HepG2 (cell line): Measurements from ENCODE around the gene MFAP3L. TPM values are rescaled to one million over a fixed set of nuclear protein-coding genes. Genes with fewer than 3 reads are reported as not detected.

Experiments
- BCLAF1 ChIP-seq: fragments of 450-650 bp; IDR thresholded peaks from 2 replicates; pipeline ENCODE4 v1.6.1; 2017; ENCODE audit warnings: mild to moderate bottlenecking
- CBFB ChIP-seq: sonication (generic); formaldehyde crosslinking; IDR thresholded peaks from 2 replicates; pipeline ENCODE4 v1.4.0; 2020; ENCODE audit warnings: missing genetic modification reagents
- CSRNP1 ChIP-seq: sonication (generic); formaldehyde crosslinking; IDR thresholded peaks from 2 replicates; pipeline ENCODE4 v1.8.1; 2023; ENCODE audit warnings: mild to moderate bottlenecking, missing genetic modification reagents
- ETS1 ChIP-seq: sonication (generic); formaldehyde crosslinking; IDR thresholded peaks from 2 replicates; pipeline ENCODE4 v1.4.0; 2020; ENCODE audit warnings: missing genetic modification reagents
- FOXO4 ChIP-seq: sonication (generic); formaldehyde crosslinking; conservative IDR thresholded peaks from 2 replicates; pipeline ENCODE4 v1.8.1; 2023; ENCODE audit warnings: missing genetic modification reagents
- GLMP ChIP-seq: sonication (generic); formaldehyde crosslinking; IDR thresholded peaks from 2 replicates; pipeline ENCODE4 v1.9.0; 2021; ENCODE audit warnings: missing genetic modification reagents, mild to moderate bottlenecking, borderline replicate concordance
- HNF4G ChIP-seq, 2 experiments: sonication (generic) in 1 of 2; formaldehyde crosslinking in 1 of 2; IDR thresholded peaks; 2 replicates each; pipeline versions ENCODE4 v1.4.0 to v1.6.1; 2011 to 2020; ENCODE audit warnings: borderline replicate concordance in 2 of 2, low read depth in 2 of 2, mild to moderate bottlenecking in 2 of 2, low read length in 1 of 2, missing genetic modification reagents in 1 of 2, moderate library complexity in 1 of 2
- NKX3-1 ChIP-seq: sonication (generic); formaldehyde crosslinking; IDR thresholded peaks from 2 replicates; pipeline ENCODE4 v1.5.0; 2020; ENCODE audit warnings: missing genetic modification reagents
- SATB2 ChIP-seq: sonication (generic); formaldehyde crosslinking; IDR thresholded peaks from 2 replicates; pipeline ENCODE4 v1.5.0; 2020; ENCODE audit warnings: missing genetic modification reagents
- SOX6 ChIP-seq, 2 experiments: fragments of 450-650 bp in 1 of 2; sonication (generic) in 1 of 2; formaldehyde crosslinking in 1 of 2; IDR thresholded peaks; 2 replicates each; pipeline versions ENCODE4 v1.4.0 to v1.6.1; 2017 to 2020; ENCODE audit warnings: antibody characterized with exemption in 1 of 2, mild to moderate bottlenecking in 1 of 2, missing genetic modification reagents in 1 of 2
- SPEN ChIP-seq: sonication (generic); formaldehyde crosslinking; IDR thresholded peaks from 2 replicates; pipeline ENCODE4 v1.5.1; 2020; ENCODE audit warnings: low read depth, mild to moderate bottlenecking, missing genetic modification reagents
- TOPORS ChIP-seq: sonication (generic); formaldehyde crosslinking; IDR thresholded peaks from 2 replicates; pipeline ENCODE4 v1.8.0; 2023; ENCODE audit warnings: mild to moderate bottlenecking, missing genetic modification reagents
- ZBTB2 ChIP-seq: sonication (generic); formaldehyde crosslinking; IDR thresholded peaks from 2 replicates; pipeline ENCODE4 v1.8.0; 2022; ENCODE audit warnings: low read depth, missing genetic modification reagents
- ZKSCAN1 ChIP-seq: fragments of 150-350 bp; IDR thresholded peaks from 2 replicates; pipeline ENCODE4 v1.6.1; 2014; ENCODE audit warnings: low read length
- ZNF720 ChIP-seq: sonication (generic); formaldehyde crosslinking; IDR thresholded peaks from 2 replicates; pipeline ENCODE4 v1.4.0; 2020; ENCODE audit warnings: missing genetic modification reagents
- polyA plus RNA-seq, 8 experiments: library from polyadenylated mRNA; depleted of rRNA in 3 of 8; stranded (reverse) in 7 of 8; unstranded in 1 of 8; fragments of >200 nt; fragmentation: Illumina TruSeq in 4 of 8; extraction: Trizol in 4 of 8; gene quantifications; 2 replicates each; pipeline versions ENCODE4 v1.2.1 to v1.2.3, GENCODE V29; 2011 to 2016; ENCODE audit warnings: low read depth in 4 of 8, missing spikeins in 1 of 8, mixed read lengths in 1 of 8; ENCODE audit not compliant: insufficient read depth in 1 of 8
- total RNA-seq, 5 experiments: library from RNA; depleted of rRNA; stranded (reverse); fragments of >200 nt; fragmentation: Illumina TruSeq; extraction: Trizol; gene quantifications; 2 replicates each; pipeline ENCODE4 v1.2.3, GENCODE V29; 2016; ENCODE audit warnings: low read depth in 1 of 5
- TF ChIP-seq, protein P1 (sequence below): sonication (generic); formaldehyde crosslinking; IDR thresholded peaks from 2 replicates; pipeline ENCODE4 v1.4.0; 2020; ENCODE audit warnings: missing genetic modification reagents, low read depth, mild to moderate bottlenecking, borderline replicate concordance

MFAP3L gene
- total and polyA plus RNA-seq, 2 of the 13 experiments (the other 11 are each of a cell fraction or from before 2014, with no cell fraction given), result 1.5 to 3.6 TPM

- TF ChIP-seq, protein P1, sequence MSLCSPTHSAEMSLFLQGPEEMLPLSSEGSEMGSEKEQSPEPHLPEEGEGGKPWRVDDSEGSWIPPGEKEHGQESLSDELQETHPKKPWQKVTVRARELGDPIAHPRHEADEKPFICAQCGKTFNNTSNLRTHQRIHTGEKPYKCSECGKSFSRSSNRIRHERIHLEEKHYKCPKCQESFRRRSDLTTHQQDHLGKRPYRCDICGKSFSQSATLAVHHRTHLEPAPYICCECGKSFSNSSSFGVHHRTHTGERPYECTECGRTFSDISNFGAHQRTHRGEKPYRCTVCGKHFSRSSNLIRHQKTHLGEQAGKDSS (CRISPR knock-in tag), result 0 out of 2 replicates have a peak, but pooled peaks have one; percentile 15
- TF ChIP-seq GLMP (no peak), CBFB (CRISPR knock-in tag) (no peak), ETS1 (CRISPR knock-in tag) (no peak), CSRNP1 (CRISPR knock-in tag) (no peak), BCLAF1 (no peak), FOXO4 (CRISPR knock-in tag) (no peak), ZNF720 (CRISPR knock-in tag) (no peak), SATB2 (no peak), TOPORS (CRISPR knock-in tag) (peak; percentile 54; the same call in 1 of the 2 replicates), SPEN (CRISPR knock-in tag) (peak; percentile 63; the same call in 1 of the 2 replicates), ZBTB2 (peak; percentile 80; the same call in 1 of the 2 replicates), HNF4G (IDR thresholded peaks at IDR 0.05; ENCODE audit: borderline replicate concordance, low read depth, low read length) (no peak), HNF4G (CRISPR knock-in tag; IDR thresholded peaks at IDR 0.05; ENCODE audit: borderline replicate concordance, low read depth) (no peak), NKX3-1 (CRISPR knock-in tag) (no peak), ZKSCAN1 (no peak), SOX6 (IDR thresholded peaks at IDR 0.05) (no peak), SOX6 (CRISPR knock-in tag; IDR thresholded peaks at IDR 0.05) (no peak)
These were observed at the start of gene MFAP3L (continued) for GRCh38 chr4:170026253-170027021.
